GM23248 (cell line): ENCODE results near the gene HNRNPA2B1. TPM values are rescaled to one million over a fixed set of nuclear protein-coding genes. Genes with fewer than 3 reads are reported as not detected.

Experiments
- DNase-seq: peaks from one replicate; pipeline ENCODE4 v3.0.0-alpha.2; 2015
- H2AFZ ChIP-seq: fragments of 200-600 bp; sonication (generic); 2 replicates; pipeline ENCODE4 v1.6.1; 2016; ENCODE audit warnings: antibody characterized with exemption
- H3F3A ChIP-seq: fragments of 200-600 bp; sonication (generic); 2 replicates; pipeline ENCODE4 v1.6.1; 2016; ENCODE audit warnings: mild to moderate bottlenecking, antibody characterized with exemption, mixed run types; ENCODE audit not compliant: insufficient read depth
- H3K27ac ChIP-seq: fragments of 200-600 bp; sonication (generic); 2 replicates; pipeline ENCODE4 v1.5.1; 2016; ENCODE audit warnings: mild to moderate bottlenecking
- H3K27me3 ChIP-seq: fragments of 200-600 bp; sonication (generic); replicated peaks from 2 replicates; pipeline ENCODE4 v1.6.1; 2016; ENCODE audit warnings: mild to moderate bottlenecking; ENCODE audit not compliant: insufficient read depth
- H3K36me3 ChIP-seq: fragments of 200-600 bp; sonication (generic); 2 replicates; pipeline ENCODE4 v1.6.1; 2016; ENCODE audit warnings: low read depth, mild to moderate bottlenecking
- H3K4me1 ChIP-seq: fragments of 200-600 bp; sonication (generic); 2 replicates; pipeline ENCODE4 v1.6.1; 2016; ENCODE audit warnings: mild to moderate bottlenecking; ENCODE audit not compliant: insufficient read depth
- H3K4me2 ChIP-seq: fragments of 200-600 bp; sonication (generic); one replicate; pipeline ENCODE4 v1.6.1; 2016; ENCODE audit warnings: mild to moderate bottlenecking; ENCODE audit not compliant: unreplicated experiment
- H3K4me3 ChIP-seq: fragments of 200-600 bp; sonication (generic); 2 replicates; pipeline ENCODE4 v1.5.1; 2016; ENCODE audit warnings: mild to moderate bottlenecking
- H3K79me2 ChIP-seq: fragments of 200-600 bp; sonication (generic); 2 replicates; pipeline ENCODE4 v1.6.1; 2016; ENCODE audit warnings: mild to moderate bottlenecking; ENCODE audit not compliant: insufficient read depth
- H3K9ac ChIP-seq: fragments of 200-600 bp; sonication (generic); 2 replicates; pipeline ENCODE4 v1.6.1; 2016; ENCODE audit warnings: mild to moderate bottlenecking
- H3K9me2 ChIP-seq: fragments of 200-600 bp; sonication (generic); 2 replicates; pipeline ENCODE4 v1.6.1; 2016; ENCODE audit warnings: mixed run types, mild to moderate bottlenecking, moderate library complexity; ENCODE audit not compliant: insufficient read depth
- H3K9me3 ChIP-seq: fragments of 200-600 bp; sonication (generic); one replicate; pipeline ENCODE4 v1.6.1; 2017; ENCODE audit warnings: low read depth
- H4K20me1 ChIP-seq: fragments of 200-600 bp; sonication (generic); 2 replicates; pipeline ENCODE4 v1.6.0; 2016; ENCODE audit not compliant: insufficient read depth
- EZH2 ChIP-seq: fragments of 200-600 bp; sonication (generic); IDR thresholded peaks from 2 replicates; pipeline ENCODE4 v1.6.1; 2018; ENCODE audit warnings: antibody characterized with exemption, mild to moderate bottlenecking; ENCODE audit not compliant: insufficient read depth, poor library complexity, severe bottlenecking
- EZH2phosphoT487 ChIP-seq: fragments of 200-600 bp; sonication (generic); IDR thresholded peaks from 2 replicates; pipeline ENCODE4 v1.6.1; 2018; ENCODE audit warnings: antibody characterized with exemption, moderate library complexity, mild to moderate bottlenecking, low read depth; ENCODE audit not compliant: insufficient read depth
- WGBS, 2 experiments: methylation state at CpG; one replicate each; pipeline ENCODE4 v1.1.6; 2015 to 2017; ENCODE audit warnings: low lambda C conversion rate in 2 of 2, low coverage in 1 of 2; ENCODE audit errors: missing lambda C conversion rate in 2 of 2; 5-methylcytosine and 5-hydroxymethylcytosine counted together
- in situ Hi-C: fragments of 300-500 bp; cut with MboI; formaldehyde crosslinking; loops from 2 replicates; pipeline ENCODE4 v1.15.0; 2020
- polyA plus RNA-seq: library from polyadenylated mRNA; unstranded; fragments of >200 nt; fragmentation: Nextera tagmentation; extraction: Ambion mirVana; gene quantifications from 2 replicates; pipeline ENCODE4 v1.2.1, GENCODE V29; 2016
- total RNA-seq: library from RNA; depleted of rRNA; stranded (reverse); fragments of >200 nt; shearing (Covaris generic); gene quantifications from 2 replicates; pipeline ENCODE4 v1.2.3, GENCODE V29; 2014; rRNA removed

HNRNPA2B1 gene
- total and polyA plus RNA-seq, 2 experiments from 2014 or later: 134 to 529 TPM

GRCh38 chr7:26140380-26140779 is 60.2 kb downstream of the HNRNPA2B1 start:
- no peak overlapping the region for H2AFZ ChIP-seq
- no peaks in the 10 kb centered on the region for H3K9me3 ChIP-seq
- no peaks in the 10 kb centered on the region for H3K36me3 ChIP-seq
- H3K9ac ChIP-seq: no peak overlapping the region
- peaks cover 4% of the 10 kb centered on the region; the same call in 1 of the 2 replicates for H3K27me3 ChIP-seq
- no peaks in the 10 kb centered on the region for H4K20me1 ChIP-seq
- TF ChIP-seq EZH2 (no peak), EZH2phosphoT487 (no peak)
- no peaks in the 10 kb centered on the region for H3K79me2 ChIP-seq
- no peaks in the 10 kb centered on the region for H3F3A ChIP-seq
- H3K4me2 ChIP-seq: no peak overlapping the region
- no peaks in the 10 kb centered on the region for H3K4me1 ChIP-seq
- in situ Hi-C loops: no loop called here
- no peak overlapping the region for H3K27ac ChIP-seq
- H3K9me2 ChIP-seq: no peaks in the 10 kb centered on the region
- H3K4me3 ChIP-seq: no peak overlapping the region
- DNase-seq: no peak
- WGBS, 2 experiments: 73 to 89% methylated on average over 1 of the region's 1 CpG

Other genes with a start within 250 kb of the HNRNPA2B1 start
- gene NFE2L3, start 48.5 kb downstream of the HNRNPA2B1 start, total RNA-seq: 0.76 and 1.4 TPM in 2 replicates
- 0.41 and 0.70 TPM in 2 replicates for gene NFE2L3, start 48.5 kb downstream of the HNRNPA2B1 start, polyA plus RNA-seq
- gene CBX3, start 999 bp upstream of the HNRNPA2B1 start, total RNA-seq: 109 and 122 TPM in 2 replicates
- gene CBX3, start 999 bp upstream of the HNRNPA2B1 start, polyA plus RNA-seq: 71.1 and 73.3 TPM in 2 replicates
- gene SNX10, start 91.1 kb upstream of the HNRNPA2B1 start, total RNA-seq: 1.4 and 1.5 TPM in 2 replicates
- 0.27 and 0.60 TPM in 2 replicates for gene SNX10, start 91.1 kb upstream of the HNRNPA2B1 start, polyA plus RNA-seq